H9 (cell line): ENCODE results near the gene FKBP1C. TPM values are rescaled to one million over a fixed set of nuclear protein-coding genes. Genes with fewer than 3 reads are reported as not detected.
"Not testable (repeated sequence)": the region's sequence is repeated elsewhere in the genome, so short reads cannot be mapped to it uniquely, and the experiment has no call there.

Source experiments
- DNase-seq: peaks from one replicate; pipeline ENCODE4 v3.0.0-alpha.2; 2017
- H2AFZ ChIP-seq: one replicate; pipeline ENCODE4 v1.6.1; 2013; ENCODE audit warnings: mild to moderate bottlenecking, low read length, control low read depth, moderate library complexity
- H2AK5ac ChIP-seq: 2 replicates; pipeline ENCODE4 v1.6.1; 2013; ENCODE audit warnings: low read length, control low read depth, mixed read lengths; ENCODE audit not compliant: insufficient read length
- H2BK120ac ChIP-seq: one replicate; pipeline ENCODE4 v1.6.1; 2013; ENCODE audit warnings: low read depth, mild to moderate bottlenecking, low read length, control low read depth, inconsistent platforms; ENCODE audit not compliant: poor library complexity, severe bottlenecking
- H2BK12ac ChIP-seq: 2 replicates; pipeline ENCODE4 v1.6.1; 2013; ENCODE audit warnings: low read length, control low read depth, mixed read lengths, low read depth; ENCODE audit not compliant: insufficient read length
- H2BK15ac ChIP-seq: 2 replicates; pipeline ENCODE4 v1.6.1; 2013; ENCODE audit warnings: low read depth, low read length, control low read depth
- H2BK20ac ChIP-seq: one replicate; pipeline ENCODE4 v1.6.1; 2013; ENCODE audit warnings: low read depth, mild to moderate bottlenecking, low read length, control low read depth, inconsistent platforms; ENCODE audit not compliant: poor library complexity, severe bottlenecking
- H2BK5ac ChIP-seq: 2 replicates; pipeline ENCODE4 v1.6.1; 2013; ENCODE audit warnings: low read length, control low read depth, mixed read lengths; ENCODE audit not compliant: insufficient read length
- H3K14ac ChIP-seq: 2 replicates; pipeline ENCODE4 v1.6.1; 2013; ENCODE audit warnings: low read length, control low read depth; ENCODE audit not compliant: insufficient read depth
- H3K18ac ChIP-seq: 2 replicates; pipeline ENCODE4 v1.6.1; 2013; ENCODE audit warnings: low read depth, mild to moderate bottlenecking, mixed read lengths, low read length, control low read depth; ENCODE audit not compliant: insufficient read length
- H3K23ac ChIP-seq: 2 replicates; pipeline ENCODE4 v1.6.1; 2013; ENCODE audit warnings: low read length, control low read depth, mixed read lengths, low read depth; ENCODE audit not compliant: insufficient read length
- H3K23me2 ChIP-seq: 2 replicates; pipeline ENCODE4 v1.6.1; 2013; ENCODE audit warnings: low read depth, mild to moderate bottlenecking, mixed read lengths, low read length, control low read depth; ENCODE audit not compliant: insufficient read length, poor library complexity, severe bottlenecking
- H3K27ac ChIP-seq: 2 replicates; pipeline ENCODE4 v1.5.1; 2013; ENCODE audit warnings: low read length, control low read depth, mixed read lengths, low read depth; ENCODE audit not compliant: insufficient read length
- H3K27me3 ChIP-seq: 2 replicates; pipeline ENCODE4 v1.6.1; 2013; ENCODE audit warnings: low read length, control low read depth, inconsistent platforms; ENCODE audit not compliant: insufficient read depth
- H3K4ac ChIP-seq: 2 replicates; pipeline ENCODE4 v1.6.1; 2013; ENCODE audit warnings: low read depth, mild to moderate bottlenecking, control low read depth, inconsistent platforms, low read length, moderate library complexity
- H3K4me1 ChIP-seq: 2 replicates; pipeline ENCODE4 v1.6.1; 2013; ENCODE audit warnings: low read length, control low read depth, inconsistent platforms; ENCODE audit not compliant: insufficient read depth
- H3K4me2 ChIP-seq: 2 replicates; pipeline ENCODE4 v1.6.1; 2013; ENCODE audit warnings: low read length, control low read depth, mixed read lengths; ENCODE audit not compliant: insufficient read length, insufficient read depth
- H3K56ac ChIP-seq: 2 replicates; pipeline ENCODE4 v1.6.1; 2013; ENCODE audit warnings: low read depth, mild to moderate bottlenecking, mixed read lengths, low read length, control low read depth; ENCODE audit not compliant: insufficient read length
- H3K79me1 ChIP-seq: 2 replicates; pipeline ENCODE4 v1.6.1; 2013; ENCODE audit warnings: low read depth, mild to moderate bottlenecking, moderate library complexity, low read length, control low read depth, inconsistent platforms; ENCODE audit not compliant: insufficient read depth, poor library complexity, severe bottlenecking
- H3K79me2 ChIP-seq: 2 replicates; pipeline ENCODE4 v1.6.1; 2013; ENCODE audit warnings: low read length, control low read depth, inconsistent platforms; ENCODE audit not compliant: insufficient read depth
- H3K9ac ChIP-seq: 2 replicates; pipeline ENCODE4 v1.6.1; 2013; ENCODE audit warnings: low read length, control low read depth, mixed read lengths; ENCODE audit not compliant: insufficient read length; ENCODE audit errors: extremely low read depth
- H3K9me3 ChIP-seq: one replicate; pipeline ENCODE4 v1.6.1; 2013; ENCODE audit warnings: low read depth, low read length, inconsistent platforms; ENCODE audit not compliant: control insufficient read depth
- H3T11ph ChIP-seq: one replicate; pipeline ENCODE4 v1.6.1; 2013; ENCODE audit warnings: mild to moderate bottlenecking, low read length, control low read depth, inconsistent platforms
- H4K20me1 ChIP-seq: one replicate; pipeline ENCODE4 v1.6.1; 2013; ENCODE audit not compliant: control insufficient read depth, insufficient read length, insufficient read depth
- H4K5ac ChIP-seq: 2 replicates; pipeline ENCODE4 v1.6.1; 2013; ENCODE audit warnings: low read depth, mild to moderate bottlenecking, mixed read lengths, low read length, control low read depth; ENCODE audit not compliant: insufficient read length
- H4K8ac ChIP-seq: replicated peaks from 2 replicates; pipeline ENCODE4 v1.6.1; 2013; ENCODE audit warnings: low read length, control low read depth, mixed read lengths, low read depth; ENCODE audit not compliant: insufficient read length
- H4K91ac ChIP-seq: 2 replicates; pipeline ENCODE4 v1.6.1; 2013; ENCODE audit warnings: low read depth, mild to moderate bottlenecking, moderate library complexity, mixed read lengths, low read length, control low read depth; ENCODE audit not compliant: insufficient read length
- H3K27ac Mint-ChIP-seq, 3 experiments: 2 replicates in 2 of 3; 3 replicates in 1 of 3; pipeline ENCODE4 v1.8.0; 2020 to 2021; ENCODE audit warnings: mixed read lengths in 3 of 3, mild to moderate bottlenecking in 1 of 3, moderate library complexity in 1 of 3
- H3K27me3 Mint-ChIP-seq: 2 replicates; pipeline ENCODE4 v1.8.0; 2021; ENCODE audit warnings: low read depth, mild to moderate bottlenecking, moderate library complexity, mixed read lengths
- H3K36me3 Mint-ChIP-seq, 3 experiments: 2 replicates in 2 of 3; 3 replicates in 1 of 3; pipeline ENCODE4 v1.8.0; 2020 to 2021; ENCODE audit warnings: low read depth in 3 of 3, mixed read lengths in 3 of 3; ENCODE audit not compliant: insufficient read depth in 1 of 3
- H3K4me1 Mint-ChIP-seq, 2 experiments: 2 replicates each; pipeline ENCODE4 v1.8.0; 2020; ENCODE audit warnings: mixed read lengths in 2 of 2
- H3K4me3 Mint-ChIP-seq, 2 experiments: 2 replicates in 1 of 2; 3 replicates in 1 of 2; pipeline ENCODE4 v1.8.0; 2020 to 2021; ENCODE audit warnings: mild to moderate bottlenecking in 2 of 2, mixed read lengths in 2 of 2, moderate library complexity in 1 of 2
- H3K9me3 Mint-ChIP-seq, 2 experiments: 2 replicates in 1 of 2; 3 replicates in 1 of 2; pipeline ENCODE4 v1.8.0; 2020; ENCODE audit warnings: mild to moderate bottlenecking in 2 of 2, mixed read lengths in 2 of 2, moderate library complexity in 1 of 2
- WGBS: extraction: QIAGEN DNeasy Blood & Tissue Kit; methylation state at CpG from one replicate; pipeline ENCODE4 v1.1.7; 2013; ENCODE audit warnings: missing lambda C conversion rate, low lambda C conversion rate, mixed read lengths; ENCODE audit not compliant: insufficient read length; ENCODE audit errors: extremely low coverage; 5-methylcytosine and 5-hydroxymethylcytosine counted together
- long read RNA-seq: library from polyadenylated mRNA; unstranded; transcript quantifications from one replicate; pipeline ENCODE4 v2.0.0, GENCODE V29; 2020
- total RNA-seq: library from RNA; stranded (reverse); gene quantifications from 2 replicates; pipeline ENCODE4 v1.2.1, GENCODE V29; 2021

Gene FKBP1C
- 0.52 and 1.2 TPM in 2 replicates for total RNA-seq
- long read RNA-seq: 0 reads

- not testable (repeated sequence) for H3K4me2 ChIP-seq, H3K27ac Mint-ChIP-seq, H3K4me1 ChIP-seq, H3K9me3 ChIP-seq, H2BK120ac ChIP-seq, H3K79me2 ChIP-seq, H4K5ac ChIP-seq, H3K18ac ChIP-seq, H3K9ac ChIP-seq, H3K27me3 ChIP-seq, H3K23ac ChIP-seq, H2BK5ac ChIP-seq, H2BK15ac ChIP-seq, H3K27ac ChIP-seq, H3K14ac ChIP-seq, H4K8ac ChIP-seq, H4K91ac ChIP-seq, H3K23me2 ChIP-seq, H3K79me1 ChIP-seq, H2BK20ac ChIP-seq, H3K27me3 Mint-ChIP-seq, H2AFZ ChIP-seq, H3K4ac ChIP-seq, H2BK12ac ChIP-seq, H3K56ac ChIP-seq, H3T11ph ChIP-seq, H3K4me3 Mint-ChIP-seq, H2AK5ac ChIP-seq, H4K20me1 ChIP-seq, DNase-seq, H3K4me1 Mint-ChIP-seq
- Mint-ChIP-seq H3K36me3 (peaks cover 5 to 19% (median 18%) of the 10 kb centered on the region in 3 experiments), H3K9me3 (peaks cover 25 to 31% of the 10 kb centered on the region in 2 experiments)
- WGBS: no CpG with 5 or more reads among the region's 27 CpGs
Measured at GRCh38 chr6:63211343-63211742, at the start of gene FKBP1C. TSS of gene FKBP1C (plus strand) at chr6:63211469.

GRCh38 chr6:63164047-63164803 lies 47.0 kb upstream of the FKBP1C start:
- not testable (repeated sequence) for H3K4me2 ChIP-seq, H3K4me3 Mint-ChIP-seq, H2AFZ ChIP-seq, H2BK5ac ChIP-seq, H3K27me3 Mint-ChIP-seq, H4K20me1 ChIP-seq, H4K5ac ChIP-seq, H3K79me1 ChIP-seq, H3K9me3 ChIP-seq, H2BK20ac ChIP-seq, H2BK15ac ChIP-seq, H2BK12ac ChIP-seq, H3T11ph ChIP-seq, H3K27me3 ChIP-seq, H2BK120ac ChIP-seq, H3K4me1 ChIP-seq, H3K9ac ChIP-seq, H3K79me2 ChIP-seq, DNase-seq, H3K27ac Mint-ChIP-seq, H3K4ac ChIP-seq, H3K14ac ChIP-seq, H3K56ac ChIP-seq, H3K23ac ChIP-seq, H3K18ac ChIP-seq, H3K23me2 ChIP-seq, H3K27ac ChIP-seq, H4K8ac ChIP-seq, H3K4me1 Mint-ChIP-seq, H2AK5ac ChIP-seq, H4K91ac ChIP-seq
- WGBS: no CpG with 5 or more reads among the region's 37 CpGs
- Mint-ChIP-seq H3K36me3 (peaks cover 5 to 25% (median 7%) of the 10 kb centered on the region in 3 experiments; a peak in 5 of 7 replicates), H3K9me3 (peaks cover 25 to 30% of the 10 kb centered on the region in 2 experiments)
